HEK293 (cell line): ENCODE results near the gene QSOX1.

Source experiments
- CTCF ChIA-PET: fragments of 350-600 bp; formaldehyde crosslinking; extraction: SDS; loops from one replicate; lab custom pipeline; 2021; ENCODE audit warnings: antibody characterized with exemption; lab: Yijun Ruan, JAX
- POLR2A ChIA-PET: fragments of 300-600 bp; formaldehyde crosslinking; extraction: SDS; loops from one replicate; lab custom pipeline; 2020; ENCODE audit warnings: antibody characterized with exemption, inconsistent platforms; lab: Yijun Ruan, JAX
- H3K27ac ChIP-seq: fragments of 200-500 bp; sonication (Bioruptor generic); 2 replicates; pipeline ENCODE4 v1.5.1; 2014; ENCODE audit warnings: low read depth, low read length, control low read depth, inconsistent platforms; ENCODE audit errors: extremely low read depth
- H3K36me3 ChIP-seq, 2 experiments: fragments of 200-500 bp in 1 of 2; sonication (Bioruptor generic) in 1 of 2; 1 replicate in 1 of 2; 2 replicates in 1 of 2; pipeline ENCODE4 v1.5.1; 2014 to 2017; ENCODE audit warnings: inconsistent platforms in 2 of 2, low read length in 2 of 2; ENCODE audit not compliant: control insufficient read depth in 2 of 2, insufficient read depth in 1 of 2
- H3K4me1 ChIP-seq: fragments of 200-500 bp; sonication (Bioruptor generic); 2 replicates; pipeline ENCODE4 v1.5.1; 2014; ENCODE audit warnings: mild to moderate bottlenecking, low read length, inconsistent platforms; ENCODE audit not compliant: control insufficient read depth, insufficient read depth
- H3K4me3 ChIP-seq: 2 replicates; pipeline ENCODE4 v1.5.1; 2011; ENCODE audit warnings: low read depth, mild to moderate bottlenecking, control low read depth, low read length, moderate library complexity
- H3K9me3 ChIP-seq: fragments of 200-500 bp; sonication (Bioruptor generic); 2 replicates; pipeline ENCODE4 v1.5.1; 2014; ENCODE audit warnings: low read depth, low read length, inconsistent platforms; ENCODE audit not compliant: control insufficient read depth, insufficient read depth
- ELK4 ChIP-seq: IDR thresholded peaks from 2 replicates; pipeline ENCODE4 v1.6.1; 2011; ENCODE audit warnings: mild to moderate bottlenecking, low read depth, low read length, borderline replicate concordance
- GLIS1 ChIP-seq: fragments of 450-650 bp; formaldehyde crosslinking; IDR thresholded peaks from 2 replicates; pipeline ENCODE4 v1.5.1; 2016; ENCODE audit warnings: missing biosample characterization, missing genetic modification characterization
- KLF16 ChIP-seq: fragments of 450-650 bp; formaldehyde crosslinking; IDR thresholded peaks from 2 replicates; pipeline ENCODE4 v1.5.1; 2017; ENCODE audit warnings: missing biosample characterization, missing genetic modification characterization
- PBX3 ChIP-seq: sonication (generic); formaldehyde crosslinking; IDR thresholded peaks from 2 replicates; pipeline ENCODE4 v1.8.1; 2022; ENCODE audit warnings: mild to moderate bottlenecking, moderate library complexity, missing genetic modification reagents
- PRDM6 ChIP-seq: fragments of 450-650 bp; formaldehyde crosslinking; IDR thresholded peaks from 2 replicates; pipeline ENCODE4 v1.5.1; 2017; ENCODE audit warnings: missing biosample characterization, missing genetic modification characterization
- SETDB1 ChIP-seq: IDR thresholded peaks from one replicate; pipeline ENCODE4 v1.6.1; 2017; ENCODE audit warnings: mild to moderate bottlenecking, low read length, moderate library complexity, mixed read lengths; ENCODE audit not compliant: insufficient read length
- TSHZ1 ChIP-seq: fragments of 450-650 bp; formaldehyde crosslinking; IDR thresholded peaks from 2 replicates; pipeline ENCODE4 v1.5.1; 2016; ENCODE audit warnings: missing biosample characterization, missing genetic modification characterization, borderline replicate concordance
- ZBTB7A ChIP-seq: fragments of 450-650 bp; formaldehyde crosslinking; IDR thresholded peaks from 2 replicates; pipeline ENCODE4 v1.5.1; 2016; ENCODE audit warnings: low read depth, missing biosample characterization, missing genetic modification characterization
- ZBTB8A ChIP-seq: fragments of 450-650 bp; formaldehyde crosslinking; IDR thresholded peaks from 2 replicates; pipeline ENCODE4 v1.5.1; 2016; ENCODE audit warnings: missing biosample characterization, missing genetic modification characterization
- ZFP37 ChIP-seq: fragments of 450-650 bp; formaldehyde crosslinking; IDR thresholded peaks from 2 replicates; pipeline ENCODE4 v1.5.1; 2016; ENCODE audit warnings: missing biosample characterization, missing genetic modification characterization
- ZNF174 ChIP-seq: fragments of 450-650 bp; formaldehyde crosslinking; IDR thresholded peaks from 2 replicates; pipeline ENCODE4 v1.5.0; 2017; ENCODE audit warnings: missing biosample characterization, mild to moderate bottlenecking, missing genetic modification characterization
- ZNF23 ChIP-seq: fragments of 450-650 bp; formaldehyde crosslinking; IDR thresholded peaks from 2 replicates; pipeline ENCODE4 v1.5.1; 2016; ENCODE audit warnings: missing biosample characterization, missing genetic modification characterization, borderline replicate concordance
- ZNF544 ChIP-seq: fragments of 450-650 bp; formaldehyde crosslinking; IDR thresholded peaks from 2 replicates; pipeline ENCODE4 v1.5.0; 2017; ENCODE audit warnings: missing biosample characterization, missing genetic modification characterization
- ZNF548 ChIP-seq: fragments of 450-650 bp; formaldehyde crosslinking; IDR thresholded peaks from 2 replicates; pipeline ENCODE4 v1.5.1; 2016; ENCODE audit warnings: missing biosample characterization, missing genetic modification characterization
- ZNF560 ChIP-seq: fragments of 450-650 bp; formaldehyde crosslinking; IDR thresholded peaks from 2 replicates; pipeline ENCODE4 v1.5.1; 2017; ENCODE audit warnings: missing biosample characterization, missing genetic modification characterization, borderline replicate concordance
- ZNF645 ChIP-seq: fragments of 450-650 bp; formaldehyde crosslinking; IDR thresholded peaks from 2 replicates; pipeline ENCODE4; 2016; ENCODE audit warnings: missing biosample characterization, missing genetic modification characterization
- ZNF660 ChIP-seq: fragments of 450-650 bp; IDR thresholded peaks from 2 replicates; pipeline ENCODE4 v1.5.1; 2018; ENCODE audit warnings: missing biosample characterization, mild to moderate bottlenecking, missing genetic modification characterization
- ZNF677 ChIP-seq: fragments of 450-650 bp; IDR thresholded peaks from 2 replicates; pipeline ENCODE4 v1.5.0; 2018; ENCODE audit warnings: missing biosample characterization, mild to moderate bottlenecking, missing genetic modification characterization, moderate library complexity
- ZNF830 ChIP-seq: fragments of 450-650 bp; IDR thresholded peaks from 2 replicates; pipeline ENCODE4 v1.5.0; 2018; ENCODE audit warnings: missing biosample characterization, missing genetic modification characterization, low read depth, mild to moderate bottlenecking, moderate library complexity
- ZSCAN5A ChIP-seq: fragments of 450-650 bp; formaldehyde crosslinking; IDR thresholded peaks from 2 replicates; pipeline ENCODE4 v1.5.1; 2016; ENCODE audit warnings: missing biosample characterization, missing genetic modification characterization

Gene QSOX1

GRCh38 chr1:180166436-180166800 is 11.7 kb downstream of the QSOX1 start:
- TF ChIP-seq ZNF660 (no peak), ZBTB7A (no peak), ZNF548 (tag by site-specific recombination) (no peak), ZFP37 (no peak), SETDB1 (no peak), ZNF23 (tag by site-specific recombination) (no peak), ZNF830 (no peak), ZSCAN5A (no peak), ZNF544 (tag by site-specific recombination) (no peak), ZNF645 (tag by site-specific recombination) (no peak)
- no peaks in the 10 kb centered on the region for H3K36me3 ChIP-seq
- no peak overlapping the region for H3K27ac ChIP-seq
- ChIA-PET CTCF (interaction anchor here (0.9 to 8.3 kb wide), 5 partner anchors 10 to 351 kb away, joined by 3 to 77 read pairs (median 15); partner anchors contain the start of gene QSOX1), POLR2A (interaction anchor here (0.6 to 5.1 kb wide), 2 partner anchors 12 to 289 kb away, joined by 3 to 27 read pairs; partner anchors contain the start of gene QSOX1)
- H3K9me3 ChIP-seq, result no peaks in the 10 kb centered on the region
- H3K4me1 ChIP-seq, result peaks cover 11% of the 10 kb centered on the region
- H3K4me3 ChIP-seq, result no peak overlapping the region

GRCh38 chr1:180167021-180167701 is 12.5 kb downstream of the QSOX1 start:
- POLR2A ChIA-PET, result interaction anchor here (0.6 to 5.1 kb wide), 3 partner anchors 13 to 290 kb away, joined by 3 to 27 read pairs (median 3); partner anchors contain the start of gene QSOX1
- CTCF ChIA-PET, result interaction anchor here (0.6 to 8.3 kb wide), 13 partner anchors 8 to 1419 kb away, joined by 3 to 77 read pairs (median 6); partner anchors contain the start of gene QSOX1
- Histone ChIP-seq H3K4me1 (peaks cover 11% of the 10 kb centered on the region), H3K36me3 (no peaks in the 10 kb centered on the region), H3K27ac (no peak overlapping the region)
- TF ChIP-seq PBX3 (CRISPR knock-in tag), result no peak
- TF ChIP-seq ZNF560 (tag by site-specific recombination), result no peak
- TF ChIP-seq ZBTB8A (tag by site-specific recombination), result peak; percentile 39; the same call in 1 of the 2 replicates
- TF ChIP-seq ELK4, result no peak
- TF ChIP-seq TSHZ1 (tag by site-specific recombination), result no peak
- no peak for TF ChIP-seq ZNF174 (tag by site-specific recombination)
- 0 out of 2 replicates have a peak, but pooled peaks have one; percentile 3 for TF ChIP-seq GLIS1 (tag by site-specific recombination)
- TF ChIP-seq KLF16 (tag by site-specific recombination), result 0 out of 2 replicates have a peak, but pooled peaks have one; percentile 39
- TF ChIP-seq ZNF677 (tag by site-specific recombination), result no peak
- TF ChIP-seq PRDM6 (tag by site-specific recombination), result 0 out of 2 replicates have a peak, but pooled peaks have one; percentile 10
- TF ChIP-seq, all 188 proteins: peak for 4
- Histone ChIP-seq H3K9me3 (no peaks in the 10 kb centered on the region), H3K4me3 (no peak overlapping the region)
